Breast epithelium (tissue), 3 donors: ENCODE measurements around the gene ATXN3L.

Experiments used
- CTCF ChIP-seq, 3 donors: fragments of 450-650 bp; IDR thresholded peaks; one replicate each; pipeline ENCODE4 v1.5.1; 2016 to 2017; ENCODE audit warnings: antibody characterized with exemption in 3 of 3, mild to moderate bottlenecking in 3 of 3, moderate library complexity in 3 of 3
- POLR2A ChIP-seq: fragments of 450-650 bp; IDR thresholded peaks from one replicate; pipeline ENCODE4 v1.6.1; 2016; ENCODE audit warnings: antibody characterized with exemption, mild to moderate bottlenecking, moderate library complexity
- POLR2AphosphoS5 ChIP-seq, 3 donors: sonication (generic); formaldehyde crosslinking; IDR thresholded peaks; one replicate each; pipeline ENCODE4 v1.6.1; 2017; ENCODE audit warnings: antibody characterized with exemption in 3 of 3

GRCh38 chrX:13367950-13368349 is 48.1 kb upstream of the ATXN3L start:
- TF ChIP-seq CTCF (IDR thresholded peaks at IDR 0.05) (no peak), POLR2A (no peak), POLR2AphosphoS5 (IDR thresholded peaks at IDR 0.05) (no peak)
